ENCODE data around the gene DNAJB11. TPM values are rescaled to one million over a fixed set of nuclear protein-coding genes. Genes with fewer than 3 reads are reported as not detected.

DNAJB11 gene
- total RNA-seq, 1 experiment from 2014 or later, result 71.3 TPM

DNA sequence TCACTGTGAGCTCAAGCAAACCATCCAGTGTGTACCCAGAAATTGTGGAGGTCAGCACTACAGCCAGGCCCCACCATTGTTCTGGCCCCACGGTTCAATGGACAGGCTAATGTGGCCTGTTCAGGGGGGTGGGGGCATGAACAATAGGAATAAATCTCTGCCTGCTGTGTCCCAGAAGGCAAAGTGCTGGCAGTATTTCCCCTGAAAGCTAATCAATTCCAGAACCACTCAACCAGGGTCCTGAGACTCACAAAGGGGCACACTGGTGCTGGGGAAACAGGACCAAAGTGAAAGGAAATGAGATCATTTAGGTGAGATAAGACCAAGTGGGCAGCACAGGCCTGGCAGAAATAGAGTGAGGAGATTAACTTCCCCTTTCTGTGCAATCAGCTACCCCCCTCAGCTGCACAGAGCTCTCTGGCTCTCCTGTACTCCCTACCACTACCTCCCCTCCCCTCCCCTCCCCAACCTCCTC lies 37.9 kb upstream of the DNAJB11 start:
- Histone ChIP-seq H2AFZ (no peak overlapping the region), H3F3A (ENCODE audit: insufficient read depth, low read depth) (no peaks in the 10 kb centered on the region), H3K4me2 (no peak overlapping the region), H3K36me3 (ENCODE audit: low read depth) (no peaks in the 10 kb centered on the region), H3K9me2 (ENCODE audit: insufficient read depth) (no peaks in the 10 kb centered on the region), H3K4me3 (no peak overlapping the region), H3K4me1 (replicated peaks; ENCODE audit: insufficient read depth) (no peaks in the 10 kb centered on the region), H3K9me3 (ENCODE audit: insufficient read depth, low read depth) (no peaks in the 10 kb centered on the region), H3K79me2 (ENCODE audit: low read depth) (no peaks in the 10 kb centered on the region), H4K20me1 (ENCODE audit: insufficient read depth) (no peaks in the 10 kb centered on the region), H3K27ac (no peak overlapping the region), H3K27me3 (ENCODE audit: insufficient read depth, low read depth) (peaks cover 30% of the 10 kb centered on the region)
- BruUV-seq (replicated peaks), result no TSS peak
- intact Hi-C loops (cut with micrococcal nuclease; ENCODE audit: unreplicated experiment), result no loop called here
- CTCF ChIA-PET, result no interaction called here
- TF ChIP-seq EZH2 (IDR thresholded peaks at IDR 0.05; ENCODE audit: low read depth), result no peak
- TF ChIP-seq, protein P1, sequence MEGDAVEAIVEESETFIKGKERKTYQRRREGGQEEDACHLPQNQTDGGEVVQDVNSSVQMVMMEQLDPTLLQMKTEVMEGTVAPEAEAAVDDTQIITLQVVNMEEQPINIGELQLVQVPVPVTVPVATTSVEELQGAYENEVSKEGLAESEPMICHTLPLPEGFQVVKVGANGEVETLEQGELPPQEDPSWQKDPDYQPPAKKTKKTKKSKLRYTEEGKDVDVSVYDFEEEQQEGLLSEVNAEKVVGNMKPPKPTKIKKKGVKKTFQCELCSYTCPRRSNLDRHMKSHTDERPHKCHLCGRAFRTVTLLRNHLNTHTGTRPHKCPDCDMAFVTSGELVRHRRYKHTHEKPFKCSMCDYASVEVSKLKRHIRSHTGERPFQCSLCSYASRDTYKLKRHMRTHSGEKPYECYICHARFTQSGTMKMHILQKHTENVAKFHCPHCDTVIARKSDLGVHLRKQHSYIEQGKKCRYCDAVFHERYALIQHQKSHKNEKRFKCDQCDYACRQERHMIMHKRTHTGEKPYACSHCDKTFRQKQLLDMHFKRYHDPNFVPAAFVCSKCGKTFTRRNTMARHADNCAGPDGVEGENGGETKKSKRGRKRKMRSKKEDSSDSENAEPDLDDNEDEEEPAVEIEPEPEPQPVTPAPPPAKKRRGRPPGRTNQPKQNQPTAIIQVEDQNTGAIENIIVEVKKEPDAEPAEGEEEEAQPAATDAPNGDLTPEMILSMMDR (conservative IDR thresholded peaks at IDR 0.05), result no peak
- DNase-seq, result no peak
- POLR2A ChIA-PET (ENCODE audit: unreplicated experiment), result no interaction called here

DNA sequence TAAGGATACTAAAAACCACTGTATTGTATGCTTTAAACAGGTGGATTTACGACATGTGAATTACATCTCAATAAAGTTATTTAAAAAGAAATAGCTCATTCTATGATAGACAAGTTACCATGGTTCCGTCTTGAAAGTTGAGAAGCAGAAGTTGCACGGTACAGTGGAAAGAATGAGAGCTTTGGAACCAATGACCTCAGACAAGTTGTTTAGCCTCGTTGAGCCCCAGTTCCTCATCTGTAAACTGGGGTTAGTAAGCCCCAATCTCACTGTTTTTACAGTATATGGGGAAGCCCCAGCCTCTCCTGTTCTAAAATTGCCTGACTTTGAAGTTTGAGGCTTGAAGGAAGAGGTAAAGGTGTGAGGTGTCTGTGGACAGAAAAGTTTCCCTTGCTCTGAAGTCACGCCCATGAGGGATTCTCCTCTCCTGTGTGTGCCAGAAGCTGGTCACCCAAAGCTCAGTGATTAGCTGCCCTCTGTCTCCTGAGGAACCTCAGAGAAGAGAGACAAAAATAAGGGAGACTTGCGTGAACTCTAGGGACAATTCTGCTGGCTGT lies 36.3 kb upstream of the DNAJB11 start:
- intact Hi-C loops (cut with micrococcal nuclease; ENCODE audit: unreplicated experiment), result no loop called here
- peaks cover 14% of the 10 kb centered on the region; the same call in 1 of the 2 replicates for H3K27me3 ChIP-seq (ENCODE audit: insufficient read depth, low read depth)
- TF ChIP-seq, protein P1 (conservative IDR thresholded peaks at IDR 0.05), result no peak
- no peak for TF ChIP-seq EZH2 (IDR thresholded peaks at IDR 0.05; ENCODE audit: low read depth)
- POLR2A ChIA-PET (ENCODE audit: unreplicated experiment), result no interaction called here
- no peaks in the 10 kb centered on the region for H3K36me3 ChIP-seq (ENCODE audit: low read depth)
- CTCF ChIA-PET, result no interaction called here
- H3F3A ChIP-seq (ENCODE audit: insufficient read depth, low read depth), result no peaks in the 10 kb centered on the region
- no peaks in the 10 kb centered on the region for H3K9me2 ChIP-seq (ENCODE audit: insufficient read depth)
- H3K4me1 ChIP-seq (replicated peaks; ENCODE audit: insufficient read depth), result no peaks in the 10 kb centered on the region
- no peak overlapping the region for H2AFZ ChIP-seq
- BruUV-seq (replicated peaks), result no TSS peak
- DNase-seq, result no peak
- no peaks in the 10 kb centered on the region for H3K79me2 ChIP-seq (ENCODE audit: low read depth)
- H3K9me3 ChIP-seq (ENCODE audit: insufficient read depth, low read depth), result no peaks in the 10 kb centered on the region
- no peaks in the 10 kb centered on the region for H4K20me1 ChIP-seq (ENCODE audit: insufficient read depth)
- H3K4me2 ChIP-seq, result no peak overlapping the region
- no peak overlapping the region for H3K27ac ChIP-seq
- H3K4me3 ChIP-seq, result no peak overlapping the region

DNA sequence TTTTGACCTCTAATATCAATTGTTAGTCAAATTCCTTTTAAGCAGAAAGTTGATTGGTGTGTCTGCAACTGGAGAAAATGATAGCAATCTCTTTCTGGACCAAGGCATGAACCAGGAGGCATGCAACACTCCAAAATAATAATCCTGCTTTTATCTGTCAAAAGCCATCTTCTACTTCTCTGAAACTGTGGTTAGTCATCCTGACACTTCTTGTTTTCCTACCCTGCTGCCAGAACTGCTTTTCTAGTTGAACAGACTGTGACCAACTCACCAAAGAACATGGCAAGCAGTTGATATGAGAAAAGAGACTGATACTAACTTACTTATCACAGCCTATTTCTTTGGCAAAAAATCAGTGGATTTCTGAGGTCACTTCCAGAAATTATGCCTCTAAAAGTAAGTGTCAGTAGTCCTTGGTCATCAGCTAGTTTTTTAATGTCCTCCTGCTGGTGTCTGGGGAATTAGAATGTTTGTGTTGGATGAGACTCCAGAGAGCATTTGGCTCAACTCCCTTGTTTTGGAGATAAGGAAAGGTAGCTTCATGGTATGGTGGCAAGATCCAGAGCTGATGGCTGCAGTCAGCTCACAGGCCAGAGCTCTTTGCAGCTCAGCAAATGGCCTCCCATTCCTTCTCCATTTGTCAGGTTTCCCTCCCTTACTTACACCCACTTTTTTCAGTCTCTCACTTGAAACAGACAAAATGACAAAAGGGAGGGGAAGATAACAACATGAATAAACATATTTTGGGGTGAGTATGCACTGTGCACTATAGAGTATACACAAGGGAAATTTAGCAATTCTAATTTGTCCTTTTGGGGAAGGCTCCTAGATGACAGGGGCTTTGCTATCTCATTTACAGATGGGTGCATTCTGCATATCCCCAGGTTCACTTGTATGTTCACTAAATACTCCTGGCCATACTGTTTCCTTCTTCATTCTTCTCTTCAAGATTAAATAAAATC lies 33.4 kb upstream of the DNAJB11 start:
- 0 out of 2 replicates have a peak, but pooled peaks cover 4% of the 10 kb centered on the region for H3K27me3 ChIP-seq (ENCODE audit: insufficient read depth, low read depth)
- no peak overlapping the region for H3K4me3 ChIP-seq
- POLR2A ChIA-PET (ENCODE audit: unreplicated experiment), result no interaction called here
- no TSS peak for BruUV-seq (replicated peaks)
- H3K9me2 ChIP-seq (ENCODE audit: insufficient read depth), result no peaks in the 10 kb centered on the region
- CTCF ChIA-PET, result no interaction called here
- no peaks in the 10 kb centered on the region for H3K79me2 ChIP-seq (ENCODE audit: low read depth)
- H4K20me1 ChIP-seq (ENCODE audit: insufficient read depth), result no peaks in the 10 kb centered on the region
- H3K27ac ChIP-seq, result no peak overlapping the region
- no peaks in the 10 kb centered on the region for H3F3A ChIP-seq (ENCODE audit: insufficient read depth, low read depth)
- intact Hi-C loops (cut with micrococcal nuclease; ENCODE audit: unreplicated experiment), result no loop called here
- TF ChIP-seq, protein P1 (conservative IDR thresholded peaks at IDR 0.05), result no peak
- no peak for TF ChIP-seq EZH2 (IDR thresholded peaks at IDR 0.05; ENCODE audit: low read depth)
- no peaks in the 10 kb centered on the region for H3K36me3 ChIP-seq (ENCODE audit: low read depth)
- no peaks in the 10 kb centered on the region for H3K9me3 ChIP-seq (ENCODE audit: insufficient read depth, low read depth)
- DNase-seq, result no peak
- H2AFZ ChIP-seq, result no peak overlapping the region
- H3K4me2 ChIP-seq, result no peak overlapping the region
- 0 out of 2 replicates have a peak, but pooled peaks cover 3% of the 10 kb centered on the region for H3K4me1 ChIP-seq (replicated peaks; ENCODE audit: insufficient read depth)
